GM12875 (cell line): Measurements from ENCODE around the gene S100Z.

Experiments used
- H3K4me3 ChIP-seq: one replicate; pipeline ENCODE4 v1.5.1; 2011; ENCODE audit warnings: low read depth, low read length, control low read depth
- CTCF ChIP-seq: IDR thresholded peaks from 2 replicates; pipeline ENCODE4 v1.5.1; 2011; ENCODE audit warnings: low read depth, mild to moderate bottlenecking, control low read depth, inconsistent platforms, low read length, moderate library complexity, borderline replicate concordance; ENCODE audit not compliant: insufficient read depth

S100Z gene

GRCh38 chr5:76867038-76867437 is 17.2 kb downstream of the S100Z start:
- TF ChIP-seq CTCF, result no peak
- no peak overlapping the region for H3K4me3 ChIP-seq

GRCh38 chr5:76867827-76868693 is 18.2 kb downstream of the S100Z start:
- H3K4me3 ChIP-seq, result no peak overlapping the region
- TF ChIP-seq CTCF, result peak; percentile 66; the same call in 1 of the 2 replicates

- no peak for TF ChIP-seq CTCF
- H3K4me3 ChIP-seq, result no peak overlapping the region
These were observed 20.2 kb downstream of the S100Z start for GRCh38 chr5:76870046-76870445.

GRCh38 chr5:76874088-76874581 is 24.3 kb downstream of the S100Z start:
- TF ChIP-seq CTCF, result no peak
- H3K4me3 ChIP-seq, result no peak overlapping the region

- no peak overlapping the region for H3K4me3 ChIP-seq
- no peak for TF ChIP-seq CTCF
These were observed 39.0 kb downstream of the S100Z start for GRCh38 chr5:76888733-76889300.

GRCh38 chr5:76893294-76893693 is 43.5 kb downstream of the S100Z start:
- no peak overlapping the region for H3K4me3 ChIP-seq
- TF ChIP-seq CTCF, result no peak

- TF ChIP-seq CTCF, result no peak
- no peak overlapping the region for H3K4me3 ChIP-seq
These were observed 46.4 kb downstream of the S100Z start for GRCh38 chr5:76896196-76896595.
